ENCODE data around the gene B3GNT4.
"Not testable (repeated sequence)": the region's sequence is repeated elsewhere in the genome, so short reads cannot be mapped to it uniquely, and the experiment has no call there.

Gene B3GNT4

GRCh38 chr12:122203301-122204166 lies at the start of gene B3GNT4:
Gene B3GNT4, plus strand, starts transcription at chr12:122203709. Its CDS starts 910 bp downstream, at chr12:122204619.
- no peak for DNase-seq (ENCODE audit: low read depth in 2 of 2)

GRCh38 chr12:122155705-122156104 lies 47.8 kb upstream of the B3GNT4 start:
- no peak for DNase-seq (ENCODE audit: low read depth in 2 of 2)

- no peak for DNase-seq (ENCODE audit: low read depth in 2 of 2)
Observed at GRCh38 chr12:122158700-122159285, 44.7 kb upstream of the B3GNT4 start.

- no peak for DNase-seq (ENCODE audit: low read depth in 2 of 2)
Observed at GRCh38 chr12:122159882-122160281, 43.6 kb upstream of the B3GNT4 start.

- DNase-seq (ENCODE audit: low read depth in 2 of 2) = no peak
Observed at GRCh38 chr12:122160761-122161160, 42.7 kb upstream of the B3GNT4 start.

- no peak for DNase-seq (ENCODE audit: low read depth in 2 of 2)
Observed at GRCh38 chr12:122161682-122162081, 41.8 kb upstream of the B3GNT4 start.

- DNase-seq (ENCODE audit: low read depth in 2 of 2) = no peak
Observed at GRCh38 chr12:122162976-122163375, 40.5 kb upstream of the B3GNT4 start.

- no peak for DNase-seq (ENCODE audit: low read depth in 2 of 2)
Observed at GRCh38 chr12:122166422-122167349, 36.8 kb upstream of the B3GNT4 start.

- no peak for DNase-seq (ENCODE audit: low read depth in 2 of 2)
Observed at GRCh38 chr12:122167356-122167925, 36.1 kb upstream of the B3GNT4 start.

GRCh38 chr12:122168492-122168891 lies 35.0 kb upstream of the B3GNT4 start:
- DNase-seq (ENCODE audit: low read depth in 2 of 2) = no peak

GRCh38 chr12:122171399-122171798 lies 32.1 kb upstream of the B3GNT4 start:
- DNase-seq (ENCODE audit: low read depth in 2 of 2) = no peak

- DNase-seq (ENCODE audit: low read depth in 2 of 2) = no peak
Observed at GRCh38 chr12:122172262-122172939, 31.1 kb upstream of the B3GNT4 start.

GRCh38 chr12:122174155-122174845 lies 29.2 kb upstream of the B3GNT4 start, which contains the start of gene IL31:
Gene IL31, minus strand, starts transcription at chr12:122174221. Its CDS starts 49 bp downstream, at chr12:122174172.
- no peak for DNase-seq (ENCODE audit: low read depth in 2 of 2)

GRCh38 chr12:122176473-122176872 lies 27.0 kb upstream of the B3GNT4 start:
- DNase-seq (ENCODE audit: low read depth in 2 of 2) = not testable (repeated sequence)

- DNase-seq (ENCODE audit: low read depth in 2 of 2) = no peak
Observed at GRCh38 chr12:122182887-122183587, 20.5 kb upstream of the B3GNT4 start, which contains the start of gene LRRC43. Gene LRRC43, plus strand, starts transcription at chr12:122183123. Its CDS starts 22 bp downstream, at chr12:122183145.

GRCh38 chr12:122183588-122183940 lies 19.9 kb upstream of the B3GNT4 start:
- no peak for DNase-seq (ENCODE audit: low read depth in 2 of 2)

GRCh38 chr12:122184517-122184916 lies 19.0 kb upstream of the B3GNT4 start:
- no peak for DNase-seq (ENCODE audit: low read depth in 2 of 2)

- no peak for DNase-seq (ENCODE audit: low read depth in 2 of 2)
Observed at GRCh38 chr12:122185079-122185478, 18.4 kb upstream of the B3GNT4 start.

- DNase-seq (ENCODE audit: low read depth in 2 of 2) = no peak
Observed at GRCh38 chr12:122185494-122186082, 17.9 kb upstream of the B3GNT4 start.
